PFSK-1 (cell line): ENCODE results near the gene AUTS2.

ENCODE experiments used
- FOXP2 ChIP-seq: optimal IDR thresholded peaks from 2 replicates; pipeline ENCODE3; 2011; ENCODE audit warnings: borderline replicate concordance, control low read depth, inconsistent platforms; ENCODE audit not compliant: insufficient read depth; ENCODE audit errors: extremely low read length, extremely low read depth
- POLR2AphosphoS5 ChIP-seq: IDR thresholded peaks from 2 replicates; pipeline ENCODE4 v1.6.1; 2012; ENCODE audit warnings: low read depth, mild to moderate bottlenecking, control low read depth, low read length, moderate library complexity
- SIN3A ChIP-seq: IDR thresholded peaks from 2 replicates; pipeline ENCODE4 v1.6.1; 2012; ENCODE audit warnings: mild to moderate bottlenecking, low read length, moderate library complexity, borderline replicate concordance; ENCODE audit not compliant: insufficient read depth
- TAF1 ChIP-seq: IDR thresholded peaks from 2 replicates; pipeline ENCODE4 v1.6.1; 2012; ENCODE audit warnings: low read length, control low read depth, borderline replicate concordance; ENCODE audit not compliant: insufficient read depth
- TF ChIP-seq, protein P1 (sequence below), 2 experiments: IDR thresholded peaks; 2 replicates each; pipeline versions ENCODE4 v1.6.1 to v1.8.0; 2011 to 2012; ENCODE audit warnings: low read depth in 2 of 2, low read length in 2 of 2, control low read depth in 1 of 2, inconsistent platforms in 1 of 2, mild to moderate bottlenecking in 1 of 2, moderate library complexity in 1 of 2; ENCODE audit not compliant: insufficient read depth in 1 of 2

AUTS2 gene

GRCh38 chr7:69691734-69692133 lies 93.5 kb downstream of the AUTS2 start:
- TF ChIP-seq TAF1 (no peak), POLR2AphosphoS5 (no peak), FOXP2 (no peak), SIN3A (no peak)
- TF ChIP-seq, protein P1, sequence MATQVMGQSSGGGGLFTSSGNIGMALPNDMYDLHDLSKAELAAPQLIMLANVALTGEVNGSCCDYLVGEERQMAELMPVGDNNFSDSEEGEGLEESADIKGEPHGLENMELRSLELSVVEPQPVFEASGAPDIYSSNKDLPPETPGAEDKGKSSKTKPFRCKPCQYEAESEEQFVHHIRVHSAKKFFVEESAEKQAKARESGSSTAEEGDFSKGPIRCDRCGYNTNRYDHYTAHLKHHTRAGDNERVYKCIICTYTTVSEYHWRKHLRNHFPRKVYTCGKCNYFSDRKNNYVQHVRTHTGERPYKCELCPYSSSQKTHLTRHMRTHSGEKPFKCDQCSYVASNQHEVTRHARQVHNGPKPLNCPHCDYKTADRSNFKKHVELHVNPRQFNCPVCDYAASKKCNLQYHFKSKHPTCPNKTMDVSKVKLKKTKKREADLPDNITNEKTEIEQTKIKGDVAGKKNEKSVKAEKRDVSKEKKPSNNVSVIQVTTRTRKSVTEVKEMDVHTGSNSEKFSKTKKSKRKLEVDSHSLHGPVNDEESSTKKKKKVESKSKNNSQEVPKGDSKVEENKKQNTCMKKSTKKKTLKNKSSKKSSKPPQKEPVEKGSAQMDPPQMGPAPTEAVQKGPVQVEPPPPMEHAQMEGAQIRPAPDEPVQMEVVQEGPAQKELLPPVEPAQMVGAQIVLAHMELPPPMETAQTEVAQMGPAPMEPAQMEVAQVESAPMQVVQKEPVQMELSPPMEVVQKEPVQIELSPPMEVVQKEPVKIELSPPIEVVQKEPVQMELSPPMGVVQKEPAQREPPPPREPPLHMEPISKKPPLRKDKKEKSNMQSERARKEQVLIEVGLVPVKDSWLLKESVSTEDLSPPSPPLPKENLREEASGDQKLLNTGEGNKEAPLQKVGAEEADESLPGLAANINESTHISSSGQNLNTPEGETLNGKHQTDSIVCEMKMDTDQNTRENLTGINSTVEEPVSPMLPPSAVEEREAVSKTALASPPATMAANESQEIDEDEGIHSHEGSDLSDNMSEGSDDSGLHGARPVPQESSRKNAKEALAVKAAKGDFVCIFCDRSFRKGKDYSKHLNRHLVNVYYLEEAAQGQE (IDR thresholded peaks at IDR 0.05; ENCODE audit: insufficient read depth in 1 of 2, low read depth in 2 of 2, low read length in 2 of 2), result no peak

GRCh38 chr7:69692611-69693010 lies 94.3 kb downstream of the AUTS2 start:
- TF ChIP-seq, protein P1 (IDR thresholded peaks at IDR 0.05; ENCODE audit: insufficient read depth in 1 of 2, low read depth in 2 of 2, low read length in 2 of 2), result no peak
- TF ChIP-seq TAF1 (no peak), SIN3A (no peak), POLR2AphosphoS5 (no peak), FOXP2 (no peak)

- TF ChIP-seq, protein P1 (IDR thresholded peaks at IDR 0.05; ENCODE audit: insufficient read depth in 1 of 2, low read depth in 2 of 2, low read length in 2 of 2), result no peak
- TF ChIP-seq SIN3A (no peak), TAF1 (no peak), FOXP2 (no peak), POLR2AphosphoS5 (no peak)
Measured at GRCh38 chr7:69693042-69693441, 94.8 kb downstream of the AUTS2 start.

DNA sequence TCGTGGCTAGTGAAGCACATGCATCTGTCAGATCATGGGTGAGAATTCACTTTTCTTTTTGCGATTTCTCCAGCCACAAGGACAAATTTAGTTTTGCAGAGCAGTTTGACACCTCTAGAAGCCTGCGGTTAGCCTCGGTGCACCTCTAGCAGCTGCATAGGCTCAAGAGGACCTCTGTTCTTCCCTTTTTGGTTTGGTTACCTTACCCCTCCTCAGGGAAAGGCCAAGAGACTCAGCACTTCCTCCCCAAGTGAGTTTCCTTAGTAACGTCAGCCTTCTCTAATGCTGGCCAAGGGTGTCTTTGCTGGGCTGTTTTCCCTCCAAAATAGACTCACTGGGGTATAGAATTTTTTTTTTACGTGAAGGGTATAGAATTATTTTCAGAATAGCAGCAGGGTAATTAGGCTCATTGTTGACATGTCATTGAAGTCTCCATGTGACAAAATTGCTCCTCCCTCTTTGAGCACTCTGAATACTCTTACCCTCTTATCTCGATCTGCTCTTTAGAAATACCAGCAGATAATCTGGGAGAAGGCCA lies 97.8 kb downstream of the AUTS2 start:
- no peak for TF ChIP-seq TAF1
- TF ChIP-seq POLR2AphosphoS5, result no peak
- no peak for TF ChIP-seq SIN3A
- TF ChIP-seq, protein P1 (IDR thresholded peaks at IDR 0.05; ENCODE audit: insufficient read depth in 1 of 2, low read depth in 2 of 2, low read length in 2 of 2), result no peak
- TF ChIP-seq FOXP2, result no peak
